Muscle of leg (tissue), 11 donors: ENCODE data around the gene PPM1D. TPM values are rescaled to one million over a fixed set of nuclear protein-coding genes. Genes with fewer than 3 reads are reported as not detected.
"Not testable (repeated sequence)": the region's sequence is repeated elsewhere in the genome, so short reads cannot be mapped to it uniquely, and the experiment has no call there.

Experiments used
- DNase-seq: peaks from one replicate; pipeline ENCODE4 v3.0.0; 2013
- H3K27ac ChIP-seq: one replicate; pipeline ENCODE4 v1.5.1; 2013; ENCODE audit warnings: mild to moderate bottlenecking, low read length, control low read depth
- H3K27me3 ChIP-seq: one replicate; pipeline ENCODE4 v1.6.1; 2013; ENCODE audit warnings: low read length; ENCODE audit not compliant: control insufficient read depth, insufficient read depth
- H3K36me3 ChIP-seq: one replicate; pipeline ENCODE4 v1.6.1; 2013; ENCODE audit warnings: low read length; ENCODE audit not compliant: control insufficient read depth, insufficient read depth
- H3K4me1 ChIP-seq: one replicate; pipeline ENCODE4 v1.6.1; 2013; ENCODE audit warnings: low read length; ENCODE audit not compliant: control insufficient read depth, insufficient read depth
- H3K4me3 ChIP-seq: one replicate; pipeline ENCODE4 v1.5.1; 2013; ENCODE audit warnings: low read length, control low read depth
- H3K9me3 ChIP-seq: replicated peaks from 2 replicates; pipeline ENCODE4 v1.6.1; 2013; ENCODE audit warnings: low read depth, low read length; ENCODE audit not compliant: control insufficient read depth
- WGBS: methylation state at CpG from one replicate; pipeline ENCODE4 v1.1.5; 2013; ENCODE audit warnings: missing lambda C conversion rate; ENCODE audit not compliant: insufficient coverage; 5-methylcytosine and 5-hydroxymethylcytosine counted together
- polyA plus RNA-seq, 8 donors: library from polyadenylated mRNA; unstranded; fragments of 120-200 nt; gene quantifications; one replicate each; pipeline versions ENCODE4 v1.2.1 to v1.2.3, GENCODE V29; 2013; ENCODE audit warnings: inconsistent platforms in 1 of 8, low replicate concordance in 1 of 8; ENCODE audit not compliant: insufficient read length in 8 of 8, insufficient read depth in 1 of 8
- total RNA-seq: library from RNA; stranded (reverse); fragments of 120-200 nt; gene quantifications from one replicate; pipeline ENCODE4 v1.2.4, GENCODE V29; 2013

Gene PPM1D
- total and polyA plus RNA-seq, 9 donors = 7.9 to 12.4 (median 9.4) TPM

DNA sequence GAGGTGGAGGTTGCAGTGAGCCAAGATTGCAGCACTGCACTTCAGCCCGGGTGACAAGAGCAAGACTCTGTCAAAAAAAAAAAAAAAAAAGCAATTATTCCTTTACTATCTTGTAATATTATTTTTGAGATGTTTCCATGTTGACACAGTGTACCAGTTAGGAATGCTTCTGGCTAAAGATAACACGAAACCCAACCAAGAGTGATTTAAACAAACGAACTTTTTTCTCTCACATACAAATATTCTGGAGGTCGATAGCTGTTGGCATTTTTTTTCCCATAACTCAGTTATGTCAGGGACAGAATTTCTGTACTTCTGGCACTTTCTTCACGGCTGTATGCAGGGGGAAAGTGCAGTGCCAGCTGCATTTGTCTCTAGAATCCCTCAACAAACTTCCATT, 9.9 kb upstream of the PPM1D start:
- Histone ChIP-seq H3K27ac (no peak overlapping the region), H3K4me3 (no peak overlapping the region), H3K36me3 (no peaks in the 10 kb centered on the region), H3K4me1 (no peaks in the 10 kb centered on the region), H3K27me3 (no peaks in the 10 kb centered on the region), H3K9me3 (no peaks in the 10 kb centered on the region)
- no peak for DNase-seq
- WGBS = 100% methylated on average over 2 of the region's 5 CpGs

DNA sequence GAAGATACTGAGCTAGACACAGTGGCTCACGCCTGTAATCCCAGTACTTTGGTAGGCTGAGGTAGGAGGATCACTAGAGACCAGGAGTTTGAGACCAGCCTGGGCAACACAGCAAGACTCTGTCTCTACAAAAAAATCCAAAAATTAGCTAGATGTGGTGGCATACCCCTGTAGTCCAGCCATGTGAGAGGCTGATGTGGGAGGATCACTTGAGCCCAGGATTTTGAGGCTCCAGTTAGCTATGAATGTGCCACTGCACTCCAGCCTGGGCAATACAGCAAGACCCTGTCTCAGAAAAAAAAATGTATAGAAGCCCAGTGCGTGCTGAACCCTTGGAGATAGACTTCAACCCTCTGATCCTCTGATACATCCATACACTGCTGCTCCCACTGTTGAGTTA, 7.2 kb upstream of the PPM1D start:
- Histone ChIP-seq H3K36me3 (no peaks in the 10 kb centered on the region), H3K4me1 (no peaks in the 10 kb centered on the region), H3K27me3 (no peaks in the 10 kb centered on the region), H3K4me3 (no peak overlapping the region), H3K9me3 (no peaks in the 10 kb centered on the region), H3K27ac (no peak overlapping the region)
- DNase-seq = no peak
- WGBS = 80% methylated on average over 1 of the region's 2 CpGs

DNA sequence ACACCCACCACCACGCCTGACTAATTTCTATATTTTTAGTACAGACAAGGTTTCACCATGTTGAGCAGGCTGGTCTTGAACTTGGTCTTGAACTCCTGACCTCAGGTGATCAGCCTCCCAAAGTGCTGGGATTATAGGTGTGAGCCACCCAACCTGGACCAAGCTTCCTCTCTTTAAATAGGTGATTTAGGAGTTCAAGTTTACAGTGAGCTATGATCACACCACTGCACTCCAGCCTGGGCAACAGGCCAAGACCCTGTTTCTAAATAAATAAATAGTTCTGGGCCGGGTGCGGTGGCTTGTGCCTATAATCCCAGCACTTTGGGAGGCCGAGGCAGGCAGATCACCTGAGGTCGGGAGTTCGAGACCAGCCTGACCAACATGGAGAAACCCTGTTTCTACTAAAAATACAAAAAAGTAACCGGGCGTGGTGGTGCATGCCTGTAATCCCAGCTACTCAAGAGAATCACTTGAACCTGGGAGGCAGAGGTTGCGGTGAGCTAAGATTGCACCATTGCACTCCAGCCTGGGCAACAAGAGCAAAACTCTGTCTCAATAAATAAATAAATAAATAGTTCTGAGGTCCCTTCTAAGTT, 6.5 kb upstream of the PPM1D start:
- not testable (repeated sequence) for H3K4me3 ChIP-seq, H3K27ac ChIP-seq, H3K4me1 ChIP-seq, DNase-seq, H3K27me3 ChIP-seq, H3K9me3 ChIP-seq, H3K36me3 ChIP-seq
- WGBS = 100% methylated on average over 1 of the region's 9 CpGs

DNA sequence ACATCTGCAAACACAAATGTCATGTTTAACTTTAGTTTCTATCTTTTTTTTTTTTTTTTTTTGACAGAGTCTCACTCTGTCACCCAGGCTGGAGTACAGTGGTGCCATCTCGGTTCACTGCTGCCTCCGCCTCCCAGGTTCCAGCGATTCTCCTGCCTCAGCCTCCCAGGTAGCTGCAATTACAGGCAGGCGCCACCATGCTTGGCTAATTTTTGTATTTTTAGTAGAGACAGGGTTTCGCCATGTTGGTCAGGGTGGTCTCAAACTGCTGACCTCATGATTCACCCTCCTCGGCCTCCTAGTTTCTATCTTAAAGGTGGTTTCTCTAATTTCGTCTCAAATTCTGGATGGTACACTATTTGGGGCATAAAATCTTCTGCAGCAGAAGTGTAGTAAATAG, 5.8 kb upstream of the PPM1D start:
- 94% methylated on average over 3 of the region's 7 CpGs for WGBS
- H3K27me3 ChIP-seq, H3K36me3 ChIP-seq, H3K4me1 ChIP-seq, H3K27ac ChIP-seq, DNase-seq, H3K4me3 ChIP-seq, H3K9me3 ChIP-seq: not testable (repeated sequence)

DNA sequence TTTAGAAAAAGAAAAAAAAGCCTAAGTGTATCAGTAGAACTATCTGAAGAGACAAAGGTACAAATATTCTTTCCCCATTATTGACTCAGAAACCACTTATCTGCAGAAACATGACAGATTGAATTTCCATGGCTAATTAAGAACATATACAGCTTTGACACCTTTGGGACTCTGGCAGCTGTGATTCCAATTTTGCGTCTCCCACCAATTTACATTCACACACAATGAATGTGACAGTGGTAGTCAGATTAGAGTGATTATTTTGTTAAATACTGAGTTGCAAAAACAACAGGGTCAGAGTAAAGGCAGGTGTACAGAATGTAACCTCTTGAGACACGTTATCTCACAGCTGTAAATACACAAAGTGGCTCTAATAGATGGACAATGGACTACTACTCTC, 5.3 kb upstream of the PPM1D start:
- WGBS = no CpG with 5 or more reads among the region's 2 CpGs

DNA sequence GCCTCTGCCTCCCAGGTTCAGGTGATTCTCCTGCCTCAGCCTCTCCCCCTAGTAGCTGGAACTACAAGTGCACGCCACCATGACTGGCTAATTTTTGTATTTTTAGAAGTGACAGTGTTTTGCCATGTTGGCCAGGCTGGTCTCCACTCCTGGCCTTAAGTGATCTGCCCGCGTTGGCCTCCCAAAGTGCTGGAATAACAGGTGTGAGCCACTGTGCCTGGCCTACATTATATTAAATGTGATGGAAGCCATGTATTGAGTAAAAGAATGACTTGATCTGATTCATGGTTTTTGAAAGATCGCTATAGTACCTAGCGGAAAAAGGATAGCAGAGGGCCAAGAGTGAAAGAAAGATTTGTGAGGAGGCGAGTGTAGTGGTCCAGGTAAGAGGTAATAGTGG, 2.7 kb upstream of the PPM1D start:
- H3K4me1 ChIP-seq = no peaks in the 10 kb centered on the region
- 98% methylated on average over 5 of the region's 6 CpGs for WGBS
- no peak overlapping the region for H3K27ac ChIP-seq
- H3K27me3 ChIP-seq = no peaks in the 10 kb centered on the region
- no peaks in the 10 kb centered on the region for H3K9me3 ChIP-seq
- no peaks in the 10 kb centered on the region for H3K36me3 ChIP-seq
- DNase-seq = no peak
- no peak overlapping the region for H3K4me3 ChIP-seq

More for the DNA sequence above, 5.3 kb upstream of the PPM1D start:
- Histone ChIP-seq H3K9me3 (no peaks in the 10 kb centered on the region), H3K27ac (no peak overlapping the region), H3K4me1 (no peaks in the 10 kb centered on the region), H3K36me3 (no peaks in the 10 kb centered on the region), H3K27me3 (no peaks in the 10 kb centered on the region), H3K4me3 (no peak overlapping the region)
- no peak for DNase-seq

DNA sequence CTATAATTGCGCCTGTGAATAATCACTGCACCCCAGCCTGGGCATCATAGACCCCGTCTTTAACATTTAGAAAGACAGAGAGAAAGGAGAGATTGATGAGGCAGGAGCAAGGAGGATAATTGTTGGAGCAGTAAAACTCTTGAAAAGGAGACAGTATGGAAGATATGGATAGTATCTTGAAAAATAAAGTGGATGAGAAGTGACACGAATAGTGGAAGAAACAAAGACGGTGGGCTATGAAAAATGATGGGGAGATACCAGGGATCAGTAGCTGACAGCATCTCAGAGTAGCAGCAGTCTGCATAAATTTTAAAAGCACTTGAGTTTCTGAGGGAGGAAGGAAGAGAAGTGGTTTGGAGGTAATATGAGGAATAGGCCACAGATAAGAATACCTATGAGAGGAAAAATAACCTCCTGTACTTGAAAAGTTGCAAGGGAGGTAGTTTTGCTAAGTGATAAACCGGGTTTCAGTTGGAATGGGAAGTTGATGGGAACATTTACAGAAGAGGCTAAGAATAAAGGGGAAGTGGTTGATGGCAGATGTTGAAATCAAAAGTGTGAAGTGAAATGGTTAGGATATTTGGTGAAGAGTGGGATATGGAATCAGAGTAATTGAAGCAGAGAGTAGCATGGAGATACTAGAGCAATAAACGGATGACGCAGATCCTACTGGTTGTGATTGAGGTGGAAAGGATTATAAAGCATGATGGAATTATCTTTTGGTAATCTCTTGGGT, 1.8 kb upstream of the PPM1D start:
- H3K9me3 ChIP-seq = no peaks in the 10 kb centered on the region
- H3K36me3 ChIP-seq = no peaks in the 10 kb centered on the region
- 77% methylated on average over 7 of the region's 7 CpGs for WGBS
- no peaks in the 10 kb centered on the region for H3K27me3 ChIP-seq
- DNase-seq = peak; percentile 46
- no peaks in the 10 kb centered on the region for H3K4me1 ChIP-seq
- H3K27ac ChIP-seq = no peak overlapping the region
- H3K4me3 ChIP-seq = no peak overlapping the region

DNA sequence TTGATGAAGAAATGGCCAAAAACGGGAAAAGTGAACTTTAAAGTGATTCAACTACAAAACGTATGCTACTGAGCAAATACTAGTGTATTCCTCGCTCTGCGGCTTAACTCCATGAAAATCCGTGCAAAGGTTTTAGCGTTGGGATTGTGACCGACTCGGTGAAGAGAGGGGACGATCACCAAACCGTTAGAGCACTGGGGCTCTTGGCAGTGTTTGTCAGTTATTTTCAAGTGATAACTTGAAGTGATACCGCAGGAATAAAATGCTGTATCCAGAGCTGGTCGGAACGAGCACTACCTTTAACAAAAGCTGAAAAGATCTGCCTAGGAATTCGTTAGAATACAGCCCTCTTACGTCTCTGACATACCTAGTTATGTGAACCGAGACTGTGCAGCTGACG, 773 bp upstream of the PPM1D start:
- H3K9me3 ChIP-seq = no peaks in the 10 kb centered on the region
- peak overlapping the region; percentile 81 for H3K4me3 ChIP-seq
- 0% methylated on average over 13 of the region's 17 CpGs for WGBS
- H3K36me3 ChIP-seq = no peaks in the 10 kb centered on the region
- peak overlapping the region; percentile 99 for H3K27ac ChIP-seq
- H3K27me3 ChIP-seq = no peaks in the 10 kb centered on the region
- no peaks in the 10 kb centered on the region for H3K4me1 ChIP-seq
- no peak for DNase-seq

DNA sequence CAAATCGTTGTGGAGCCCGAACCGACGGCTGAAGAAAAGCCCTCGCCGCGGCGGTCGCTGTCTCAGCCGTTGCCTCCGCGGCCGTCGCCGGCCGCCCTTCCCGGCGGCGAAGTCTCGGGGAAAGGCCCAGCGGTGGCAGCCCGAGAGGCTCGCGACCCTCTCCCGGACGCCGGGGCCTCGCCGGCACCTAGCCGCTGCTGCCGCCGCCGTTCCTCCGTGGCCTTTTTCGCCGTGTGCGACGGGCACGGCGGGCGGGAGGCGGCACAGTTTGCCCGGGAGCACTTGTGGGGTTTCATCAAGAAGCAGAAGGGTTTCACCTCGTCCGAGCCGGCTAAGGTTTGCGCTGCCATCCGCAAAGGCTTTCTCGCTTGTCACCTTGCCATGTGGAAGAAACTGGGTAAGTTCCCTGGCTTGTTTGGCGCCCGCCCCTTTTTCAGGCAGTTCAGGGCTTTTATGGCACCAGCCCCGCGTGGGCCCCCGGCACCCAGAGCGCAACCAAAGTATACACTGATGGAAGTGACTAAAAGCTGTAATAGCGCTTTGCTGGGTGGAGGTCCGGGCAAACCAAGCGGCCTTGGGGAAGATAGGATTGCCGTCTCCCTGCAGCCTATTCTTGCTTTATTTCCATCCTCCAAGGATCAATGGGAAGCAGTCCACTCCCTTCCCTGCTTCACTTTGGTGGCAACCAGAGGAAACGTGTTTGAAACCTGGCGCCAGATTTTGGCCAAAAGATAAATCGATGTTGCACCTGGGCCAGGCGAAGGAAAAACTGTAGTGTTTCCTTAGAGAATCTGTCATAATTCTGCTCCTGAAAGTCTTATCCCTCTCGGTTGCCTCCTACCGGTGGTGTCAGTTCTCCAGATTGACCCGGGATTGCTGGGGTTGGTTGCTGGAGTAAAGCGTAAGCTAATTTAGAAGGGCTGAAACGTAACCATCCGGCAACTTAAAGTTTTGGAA, 775 bp downstream of the PPM1D start:
- Histone ChIP-seq H3K4me1 (peaks cover 2% of the 10 kb centered on the region), H3K27me3 (no peaks in the 10 kb centered on the region), H3K36me3 (no peaks in the 10 kb centered on the region), H3K4me3 (peak overlapping the region; percentile 90), H3K9me3 (no peaks in the 10 kb centered on the region), H3K27ac (peak overlapping the region; percentile 94)
- under 1% methylated on average over 63 of the region's 69 CpGs for WGBS
- peak; percentile 89 for DNase-seq
